SU-DHL-6 (cell line): ENCODE results near the gene ARHGAP44.

Source experiments
- CTCF ChIP-seq: fragments of 200-600 bp; sonication (generic); IDR thresholded peaks from one replicate; pipeline ENCODE4 v1.5.1; 2017; ENCODE audit warnings: antibody characterized with exemption, mild to moderate bottlenecking, low read length, moderate library complexity; ENCODE audit not compliant: insufficient read depth, poor library complexity, severe bottlenecking
- EZH2phosphoT487 ChIP-seq: fragments of 200-600 bp; sonication (generic), shearing (Covaris generic); conservative IDR thresholded peaks from 2 replicates; pipeline ENCODE4 v1.6.1; 2018; ENCODE audit warnings: mild to moderate bottlenecking, antibody characterized with exemption, low read length, moderate library complexity, mixed read lengths

- TF ChIP-seq CTCF (no peak), EZH2phosphoT487 (no peak)
Observed at GRCh38 chr17:12985431-12986293, 196.4 kb downstream of the ARHGAP44 start.
